Colonic mucosa (tissue), 4 donors: Measurements from ENCODE around the gene PAFAH1B2. TPM values are rescaled to one million over a fixed set of nuclear protein-coding genes. Genes with fewer than 3 reads are reported as not detected.
"Not testable (repeated sequence)": the region's sequence is repeated elsewhere in the genome, so short reads cannot be mapped to it uniquely, and the experiment has no call there.

Experiments used
- DNase-seq: peaks from one replicate; pipeline ENCODE4 v3.0.0-alpha.2; 2020
- H3K27ac ChIP-seq: fragments of 200-600 bp; one replicate; pipeline ENCODE4 v1.8.0; 2021
- H3K27me3 ChIP-seq: fragments of 200-600 bp; one replicate; pipeline ENCODE4 v1.8.0; 2021
- H3K36me3 ChIP-seq: fragments of 200-600 bp; one replicate; pipeline ENCODE4 v1.8.0; 2021
- H3K4me1 ChIP-seq: fragments of 200-600 bp; one replicate; pipeline ENCODE4 v1.8.0; 2021; ENCODE audit warnings: mild to moderate bottlenecking
- H3K4me3 ChIP-seq: fragments of 200-600 bp; one replicate; pipeline ENCODE4 v1.8.0; 2021
- H3K9ac ChIP-seq, 2 donors: one replicate each; pipeline ENCODE4 v1.7.0; 2013; ENCODE audit warnings: control low read depth in 2 of 2, low read depth in 2 of 2, low read length in 2 of 2
- H3K9me3 ChIP-seq: fragments of 200-600 bp; one replicate; pipeline ENCODE4 v1.8.0; 2021
- CTCF ChIP-seq: fragments of 200-600 bp; IDR thresholded peaks from one replicate; pipeline ENCODE4 v1.8.0; 2022; ENCODE audit warnings: antibody characterized with exemption, mild to moderate bottlenecking
- intact Hi-C: fragments of 100-400 bp; cut with DNase I; formaldehyde crosslinking; loops from one replicate; pipeline ENCODE4 v1.14.1; 2022
- total RNA-seq, 2 donors: library from RNA; stranded (reverse); fragmentation: NEBNext Ultra II Directional in 1 of 2; extraction: Animal tissue kit (Norgen Biotek cat#: 25700) in 1 of 2; gene quantifications; one replicate each; pipeline ENCODE4 v1.2.1, GENCODE V29; 2021
- donor health status: healthy.
- donor health status: DM: no; HTN: no; CAD: no.
- donor health status: DM: no; HTN: no; CAD: no.

The PAFAH1B2 gene
- total RNA-seq, 2 donors from 2014 or later, result 76.4 to 80.5 TPM

- H3K27ac ChIP-seq, result no peak overlapping the region
- no peak for TF ChIP-seq CTCF
- no peaks in the 10 kb centered on the region for H3K4me1 ChIP-seq
- DNase-seq, result no peak
- H3K27me3 ChIP-seq, result no peaks in the 10 kb centered on the region
- no peak overlapping the region for H3K9ac ChIP-seq
- no peak overlapping the region for H3K4me3 ChIP-seq
- H3K36me3 ChIP-seq, result no peaks in the 10 kb centered on the region
- H3K9me3 ChIP-seq, result no peaks in the 10 kb centered on the region
- intact Hi-C loops, result loop anchor here (2.0 to 10.0 kb wide), 3 partner anchors 117 to 317 kb away; partner anchors contain the start of gene APOA5
Observed at GRCh38 chr11:117107701-117108590, 36.1 kb upstream of the PAFAH1B2 start.

- DNase-seq, result no peak
- no peak for TF ChIP-seq CTCF
- intact Hi-C loops, result no loop called here
- Histone ChIP-seq H3K27ac (no peak overlapping the region), H3K36me3 (no peaks in the 10 kb centered on the region), H3K9me3 (no peaks in the 10 kb centered on the region), H3K4me1 (no peaks in the 10 kb centered on the region), H3K27me3 (no peaks in the 10 kb centered on the region), H3K4me3 (no peak overlapping the region), H3K9ac (no peak overlapping the region)
Observed at GRCh38 chr11:117110294-117110950, 33.7 kb upstream of the PAFAH1B2 start.

- intact Hi-C loops, H3K27me3 ChIP-seq, DNase-seq, H3K27ac ChIP-seq, H3K4me1 ChIP-seq, H3K4me3 ChIP-seq, H3K36me3 ChIP-seq, H3K9me3 ChIP-seq, H3K9ac ChIP-seq: not testable (repeated sequence)
Observed at GRCh38 chr11:117112497-117112896, 31.6 kb upstream of the PAFAH1B2 start.

- intact Hi-C loops, H3K4me3 ChIP-seq, H3K27me3 ChIP-seq, H3K4me1 ChIP-seq, DNase-seq, H3K9ac ChIP-seq, H3K36me3 ChIP-seq, H3K27ac ChIP-seq, H3K9me3 ChIP-seq: not testable (repeated sequence)
Observed at GRCh38 chr11:117112939-117113338, 31.1 kb upstream of the PAFAH1B2 start.

- Histone ChIP-seq H3K9ac (no peak overlapping the region), H3K36me3 (no peaks in the 10 kb centered on the region), H3K4me1 (no peaks in the 10 kb centered on the region), H3K27ac (no peak overlapping the region), H3K4me3 (no peak overlapping the region), H3K9me3 (no peaks in the 10 kb centered on the region), H3K27me3 (no peaks in the 10 kb centered on the region)
- TF ChIP-seq CTCF, result no peak
- intact Hi-C loops, result no loop called here
- DNase-seq, result no peak
Observed at GRCh38 chr11:117117681-117118080, 26.4 kb upstream of the PAFAH1B2 start.

- intact Hi-C loops, result no loop called here
- Histone ChIP-seq H3K4me1 (no peaks in the 10 kb centered on the region), H3K9ac (no peak overlapping the region), H3K36me3 (no peaks in the 10 kb centered on the region), H3K9me3 (no peaks in the 10 kb centered on the region), H3K27ac (no peak overlapping the region), H3K27me3 (no peaks in the 10 kb centered on the region), H3K4me3 (no peak overlapping the region)
- no peak for DNase-seq
- no peak for TF ChIP-seq CTCF
Observed at GRCh38 chr11:117121176-117121575, 22.9 kb upstream of the PAFAH1B2 start.
